A549 treated with Mapracorat at 1 μM for 4 hours (cell line): ENCODE results near the gene ZBTB3. TPM values are rescaled to one million over a fixed set of nuclear protein-coding genes. Genes with fewer than 3 reads are reported as not detected.

Experiments used
- total RNA-seq: library from RNA; stranded (reverse); fragments of 200-300 nt; extraction: Qiagen RNA extraction; gene quantifications from 5 replicates; pipeline ENCODE4 v1.2.3, GENCODE V29; 2022

Gene ZBTB3
- total RNA-seq: 1.1 to 1.8 TPM (median 1.6 TPM) in 5 replicates

GRCh38 chr11:62753736-62754603 is at the start of gene ZBTB3:
Gene ZBTB3 (minus strand): TSS chr11:62754160. CDS start chr11:62753664, 496 bp downstream.

GRCh38 chr11:62791501-62792201 is 37.7 kb upstream of the ZBTB3 start, which contains the start of gene TMEM223:
Gene TMEM223 (minus strand): TSS chr11:62792006. CDS start chr11:62791994, 12 bp downstream.

GRCh38 chr11:62787005-62787759 is 33.2 kb upstream of the ZBTB3 start, which contains the start of gene TMEM179B:
Gene TMEM179B (plus strand): TSS chr11:62787402. CDS start chr11:62787432, 30 bp downstream.

GRCh38 chr11:62771144-62772021 is 17.4 kb upstream of the ZBTB3 start, which contains the start of gene TAF6L:
Gene TAF6L (plus strand): TSS chr11:62771396. CDS start chr11:62775784, 4,388 bp downstream.

GRCh38 chr11:62728171-62728988 is 25.6 kb downstream of the ZBTB3 start, which contains the start of gene TTC9C:
Gene TTC9C (plus strand): TSS chr11:62728486. CDS start chr11:62728849, 363 bp downstream.

GRCh38 chr11:62727165-62727871 is 26.6 kb downstream of the ZBTB3 start, which contains the start of gene HNRNPUL2:
Gene HNRNPUL2 (minus strand): TSS chr11:62727457. CDS start chr11:62727156, 301 bp downstream.

GRCh38 chr11:62707277-62707861 is 46.6 kb downstream of the ZBTB3 start, which contains the start of the genes BSCL2 and GNG3:
Gene BSCL2 (minus strand): TSS chr11:62707424. CDS start chr11:62707195, 229 bp downstream.
Gene GNG3 (plus strand): TSS chr11:62707676. CDS start chr11:62708296, 620 bp downstream.

Other genes starting within 250 kb of the ZBTB3 start
- 288 to 390 TPM (median 357 TPM) in 5 replicates for gene AHNAK, start 207.4 kb downstream of the ZBTB3 start, total RNA-seq
- 1,940 to 2,067 TPM (median 1,987 TPM) in 5 replicates for gene EEF1G, start 180.3 kb downstream of the ZBTB3 start, total RNA-seq
- gene TUT1, start 162.6 kb downstream of the ZBTB3 start, total RNA-seq: 13.6 to 16.7 TPM (median 16.4 TPM) in 5 replicates
- 84.2 to 90.9 TPM (median 87.8 TPM) in 5 replicates for gene MTA2, start 152.3 kb downstream of the ZBTB3 start, total RNA-seq
- gene EML3, start 141.4 kb downstream of the ZBTB3 start, total RNA-seq: 18.3 to 27.8 TPM (median 22.2 TPM) in 5 replicates
- 3.5 to 4.8 TPM (median 4.3 TPM) in 5 replicates for gene ROM1, start 140.9 kb downstream of the ZBTB3 start, total RNA-seq
- 40.7 to 59.1 TPM (median 53.6 TPM) in 5 replicates for gene B3GAT3, start 132.2 kb downstream of the ZBTB3 start, total RNA-seq
- 226 to 272 TPM (median 254 TPM) in 5 replicates for gene GANAB, start 107.5 kb downstream of the ZBTB3 start, total RNA-seq
- 16.6 to 22.4 TPM (median 21.4 TPM) in 5 replicates for gene INTS5, start 100.9 kb downstream of the ZBTB3 start, total RNA-seq
- gene C11orf98, start 89.0 kb downstream of the ZBTB3 start, total RNA-seq: 120 to 142 TPM (median 133 TPM) in 5 replicates
- gene CSKMT, start 88.8 kb downstream of the ZBTB3 start, total RNA-seq: 9.8 to 16.3 TPM (median 14.4 TPM) in 5 replicates
- 27.0 to 39.9 TPM (median 36.2 TPM) in 5 replicates for gene UQCC3, start 82.5 kb downstream of the ZBTB3 start, total RNA-seq
- 3.1 to 5.1 TPM (median 4.6 TPM) in 5 replicates for gene LBHD1, start 81.9 kb downstream of the ZBTB3 start, total RNA-seq
- 102 to 125 TPM (median 116 TPM) in 5 replicates for gene UBXN1, start 75.1 kb downstream of the ZBTB3 start, total RNA-seq
- 0.06 to 0.24 TPM (median 0.09 TPM) in 4 of 5 replicates, not detected in the other for gene LRRN4CL, start 64.6 kb downstream of the ZBTB3 start, total RNA-seq
- 54.7 to 81.4 TPM (median 71.3 TPM) in 5 replicates for gene BSCL2, start 46.7 kb downstream of the ZBTB3 start, total RNA-seq
- gene GNG3, start 46.5 kb downstream of the ZBTB3 start, total RNA-seq: not detected in 5 replicates
- gene HNRNPUL2, start 26.7 kb downstream of the ZBTB3 start, total RNA-seq: 36.4 to 41.5 TPM (median 40.5 TPM) in 5 replicates
- 28.9 to 34.9 TPM (median 31.7 TPM) in 5 replicates for gene TTC9C, start 25.7 kb downstream of the ZBTB3 start, total RNA-seq
- gene POLR2G, start 7.4 kb upstream of the ZBTB3 start, total RNA-seq: 165 to 180 TPM (median 178 TPM) in 5 replicates
- 11.7 to 16.5 TPM (median 12.7 TPM) in 5 replicates for gene TAF6L, start 17.2 kb upstream of the ZBTB3 start, total RNA-seq
- gene TMEM179B, start 33.2 kb upstream of the ZBTB3 start, total RNA-seq: 78.3 to 95.8 TPM (median 85.2 TPM) in 5 replicates
- 18.5 to 27.8 TPM (median 26.5 TPM) in 5 replicates for gene TMEM223, start 37.8 kb upstream of the ZBTB3 start, total RNA-seq
- 41.1 to 56.6 TPM (median 51.1 TPM) in 5 replicates for gene NXF1, start 51.3 kb upstream of the ZBTB3 start, total RNA-seq
- 19.5 to 24.9 TPM (median 24.1 TPM) in 5 replicates for gene STX5, start 77.9 kb upstream of the ZBTB3 start, total RNA-seq
- gene TEX54, start 78.7 kb upstream of the ZBTB3 start, total RNA-seq: not detected in 5 replicates
- 74.3 to 86.7 TPM (median 77.3 TPM) in 5 replicates for gene WDR74, start 85.4 kb upstream of the ZBTB3 start, total RNA-seq
- 846 to 1,033 TPM (median 970 TPM) in 5 replicates for gene SLC3A2, start 126.7 kb upstream of the ZBTB3 start, total RNA-seq
- 0.06 to 0.21 TPM (median 0.10 TPM) in 5 replicates for gene CHRM1, start 167.2 kb upstream of the ZBTB3 start, total RNA-seq
- not detected in 5 replicates for gene SLC22A6, start 230.8 kb upstream of the ZBTB3 start, total RNA-seq